OCI-LY3 (cell line): ENCODE results near the gene ERBB3.

Source experiments
- H2AFZ ChIP-seq: fragments of 200-600, 300-600 bp; shearing (Covaris generic); 2 replicates; pipeline ENCODE4 v1.6.0; 2014; ENCODE audit warnings: antibody characterized with exemption, low read depth, low read length
- H3K27ac ChIP-seq: fragments of 200-600, 300-600 bp; sonication (generic); 2 replicates; pipeline ENCODE4 v1.5.1; 2014; ENCODE audit warnings: mild to moderate bottlenecking, low read length, moderate library complexity, mixed read lengths
- H3K27me3 ChIP-seq: fragments of 200-600, 300-600 bp; sonication (generic); 2 replicates; pipeline ENCODE4 v1.6.1; 2014; ENCODE audit warnings: low read depth, low read length, mixed read lengths
- H3K36me3 ChIP-seq: fragments of 200-600, 300-600 bp; sonication (generic); replicated peaks from 2 replicates; pipeline ENCODE3; 2014; ENCODE audit warnings: low read depth, low read length, mixed read lengths
- H3K4me1 ChIP-seq: fragments of 300-600, 200-600 bp; sonication (generic); 2 replicates; pipeline ENCODE4 v1.6.1; 2014; ENCODE audit warnings: low read length, mixed read lengths
- H3K4me2 ChIP-seq: fragments of 200-600, 300-600 bp; sonication (generic); 2 replicates; pipeline ENCODE4 v1.6.1; 2014; ENCODE audit warnings: low read length, mixed read lengths
- H3K4me3 ChIP-seq: fragments of 300-600, 200-600 bp; sonication (generic); 2 replicates; pipeline ENCODE4 v1.5.1; 2014; ENCODE audit warnings: antibody characterized with exemption, mild to moderate bottlenecking, low read length, moderate library complexity
- H3K79me2 ChIP-seq: fragments of 300-600, 200-600 bp; shearing (Covaris generic); 2 replicates; pipeline ENCODE4 v1.6.1; 2014; ENCODE audit warnings: mild to moderate bottlenecking, low read length, mixed read lengths
- H3K9ac ChIP-seq: fragments of 300-600, 200-600 bp; shearing (Covaris generic); 2 replicates; pipeline ENCODE4 v1.6.0; 2014; ENCODE audit warnings: mild to moderate bottlenecking, low read length, moderate library complexity
- H3K9me3 ChIP-seq: fragments of 200-600, 300-600 bp; shearing (Covaris generic); 2 replicates; pipeline ENCODE4 v1.6.1; 2014; ENCODE audit warnings: low read length, mixed read lengths; ENCODE audit not compliant: insufficient read depth
- H4K20me1 ChIP-seq: fragments of 200-600, 300-600 bp; sonication (generic); 2 replicates; pipeline ENCODE4 v1.6.1; 2016; ENCODE audit warnings: low read length, mixed read lengths; ENCODE audit not compliant: insufficient read depth
- CTCF ChIP-seq: fragments of 200-600, 300-600 bp; sonication (generic); IDR thresholded peaks from 2 replicates; pipeline ENCODE4 v1.5.1; 2014; ENCODE audit warnings: antibody characterized with exemption, low read length, low read depth
- EZH2phosphoT487 ChIP-seq: fragments of 200-600 bp; shearing (Covaris generic); IDR thresholded peaks from 2 replicates; pipeline ENCODE4 v1.6.1; 2018; ENCODE audit warnings: antibody characterized with exemption, mixed run types, low read depth

The ERBB3 gene

GRCh38 chr12:56098592-56098991, 18.6 kb downstream of the ERBB3 start:
- TF ChIP-seq CTCF (no peak), EZH2phosphoT487 (no peak)
- no peak overlapping the region for H3K4me3 ChIP-seq
- peaks cover 7% of the 10 kb centered on the region for H3K79me2 ChIP-seq
- no peaks in the 10 kb centered on the region for H3K9me3 ChIP-seq
- H3K27me3 ChIP-seq = peaks cover 26% of the 10 kb centered on the region
- no peaks in the 10 kb centered on the region for H3K36me3 ChIP-seq
- H3K27ac ChIP-seq = no peak overlapping the region
- H4K20me1 ChIP-seq = no peaks in the 10 kb centered on the region
- H3K9ac ChIP-seq = no peak overlapping the region
- H3K4me2 ChIP-seq = no peak overlapping the region
- no peak overlapping the region for H2AFZ ChIP-seq
- H3K4me1 ChIP-seq = peaks cover 8% of the 10 kb centered on the region

DNA sequence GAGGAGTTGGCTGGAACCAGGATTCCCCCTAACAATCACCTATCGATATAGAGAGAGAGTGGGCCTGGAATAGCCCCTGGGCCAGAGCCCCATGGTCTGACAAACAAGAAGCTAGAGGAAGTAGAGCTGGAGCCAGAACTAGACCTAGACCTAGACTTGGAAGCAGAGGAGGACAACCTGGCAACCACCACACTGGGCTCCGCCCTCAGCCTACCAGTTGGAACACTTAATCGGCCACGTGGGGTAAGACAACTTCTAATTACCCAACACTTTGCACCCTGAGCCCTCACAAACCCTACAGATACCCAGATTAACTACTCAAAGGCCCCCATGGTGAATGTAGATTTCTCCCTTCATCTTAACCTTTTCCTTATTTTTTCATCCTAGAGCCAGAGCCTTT, 19.8 kb downstream of the ERBB3 start:
- Histone ChIP-seq H3K79me2 (peaks cover 16% of the 10 kb centered on the region), H3K36me3 (no peaks in the 10 kb centered on the region), H3K4me3 (no peak overlapping the region), H3K4me1 (peaks cover 8% of the 10 kb centered on the region), H4K20me1 (no peaks in the 10 kb centered on the region), H3K9ac (no peak overlapping the region), H3K9me3 (no peaks in the 10 kb centered on the region), H3K27me3 (peaks cover 26% of the 10 kb centered on the region), H3K27ac (no peak overlapping the region), H3K4me2 (no peak overlapping the region), H2AFZ (no peak overlapping the region)
- TF ChIP-seq EZH2phosphoT487 (no peak), CTCF (no peak)

DNA sequence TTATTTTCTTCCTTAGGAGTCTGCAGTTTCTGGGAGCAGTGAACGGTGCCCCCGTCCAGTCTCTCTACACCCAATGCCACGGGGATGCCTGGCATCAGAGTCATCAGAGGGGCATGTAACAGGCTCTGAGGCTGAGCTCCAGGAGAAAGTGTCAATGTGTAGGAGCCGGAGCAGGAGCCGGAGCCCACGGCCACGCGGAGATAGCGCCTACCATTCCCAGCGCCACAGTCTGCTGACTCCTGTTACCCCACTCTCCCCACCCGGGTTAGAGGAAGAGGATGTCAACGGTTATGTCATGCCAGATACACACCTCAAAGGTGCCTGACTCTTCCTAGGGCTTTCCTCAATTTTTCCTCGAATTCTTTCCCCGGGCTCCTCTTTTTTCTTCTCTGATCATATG, 21.1 kb downstream of the ERBB3 start:
- peaks cover 9% of the 10 kb centered on the region for H3K36me3 ChIP-seq
- H3K9me3 ChIP-seq = no peaks in the 10 kb centered on the region
- peaks cover 15% of the 10 kb centered on the region for H3K4me1 ChIP-seq
- H2AFZ ChIP-seq = no peak overlapping the region
- peaks cover 15% of the 10 kb centered on the region for H3K27me3 ChIP-seq
- peaks cover 29% of the 10 kb centered on the region for H3K79me2 ChIP-seq
- no peak overlapping the region for H3K9ac ChIP-seq
- TF ChIP-seq CTCF (no peak), EZH2phosphoT487 (no peak)
- H3K27ac ChIP-seq = no peak overlapping the region
- H3K4me3 ChIP-seq = no peak overlapping the region
- H4K20me1 ChIP-seq = peaks cover 8% of the 10 kb centered on the region
- H3K4me2 ChIP-seq = no peak overlapping the region

- no peak overlapping the region for H3K9ac ChIP-seq
- TF ChIP-seq CTCF (no peak), EZH2phosphoT487 (no peak)
- H3K4me3 ChIP-seq = no peak overlapping the region
- peaks cover 12% of the 10 kb centered on the region for H4K20me1 ChIP-seq
- H3K4me2 ChIP-seq = peak overlapping the region; percentile 88; the same call in 1 of the 2 replicates
- H2AFZ ChIP-seq = no peak overlapping the region
- no peaks in the 10 kb centered on the region for H3K9me3 ChIP-seq
- peaks cover 45% of the 10 kb centered on the region for H3K79me2 ChIP-seq
- peaks cover 2% of the 10 kb centered on the region; the same call in 1 of the 2 replicates for H3K27me3 ChIP-seq
- peaks cover 19% of the 10 kb centered on the region for H3K4me1 ChIP-seq
- no peak overlapping the region for H3K27ac ChIP-seq
- peaks cover 23% of the 10 kb centered on the region for H3K36me3 ChIP-seq
Measured at GRCh38 chr12:56102683-56103065, 22.7 kb downstream of the ERBB3 start.
